GDM1 (cell line): ENCODE measurements around the gene HMGCR.

Source experiments
- DNase-seq: peaks from one replicate; lab custom pipeline; 2025; lab: John Stamatoyannopoulos, UW

The HMGCR gene

DNA sequence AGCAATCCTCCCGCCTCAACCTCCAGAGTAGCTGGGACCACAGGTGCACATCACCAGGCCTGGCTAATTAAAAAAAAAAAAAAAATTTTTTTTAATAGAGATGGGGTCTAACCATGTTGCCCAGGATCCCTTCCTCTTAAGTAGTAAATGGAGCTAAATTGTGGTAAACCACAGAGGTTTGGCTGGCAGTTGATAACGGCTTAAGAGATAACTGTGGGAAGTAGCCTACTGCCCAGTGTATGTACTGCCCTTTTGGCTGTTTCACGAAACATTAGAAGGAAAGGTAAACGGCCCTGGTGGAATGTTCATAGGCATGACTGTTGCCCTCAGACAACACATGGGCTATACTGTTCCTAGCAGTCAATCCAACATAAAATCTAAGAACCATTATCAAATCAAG, 44.4 kb downstream of the HMGCR start:
- no peak for DNase-seq

DNA sequence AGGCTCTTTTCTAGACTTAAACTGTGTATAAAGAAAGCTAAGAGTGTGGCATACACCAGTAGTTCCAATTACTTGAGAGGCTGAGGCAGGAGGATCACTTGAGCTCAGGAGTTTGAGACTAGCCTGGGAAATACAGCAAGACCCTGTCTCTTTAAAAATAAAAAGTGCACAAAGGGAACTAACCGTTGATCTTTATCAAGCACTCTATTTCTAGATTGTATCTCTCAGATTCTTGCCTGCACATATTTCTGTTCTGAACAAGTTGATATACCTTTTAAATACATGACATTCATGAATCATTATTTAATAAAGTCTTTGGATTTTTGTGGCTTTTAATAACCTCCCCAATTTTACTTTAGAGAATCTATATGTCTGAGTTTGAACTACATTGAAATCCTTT, 47.2 kb downstream of the HMGCR start:
- DNase-seq, result no peak

DNA sequence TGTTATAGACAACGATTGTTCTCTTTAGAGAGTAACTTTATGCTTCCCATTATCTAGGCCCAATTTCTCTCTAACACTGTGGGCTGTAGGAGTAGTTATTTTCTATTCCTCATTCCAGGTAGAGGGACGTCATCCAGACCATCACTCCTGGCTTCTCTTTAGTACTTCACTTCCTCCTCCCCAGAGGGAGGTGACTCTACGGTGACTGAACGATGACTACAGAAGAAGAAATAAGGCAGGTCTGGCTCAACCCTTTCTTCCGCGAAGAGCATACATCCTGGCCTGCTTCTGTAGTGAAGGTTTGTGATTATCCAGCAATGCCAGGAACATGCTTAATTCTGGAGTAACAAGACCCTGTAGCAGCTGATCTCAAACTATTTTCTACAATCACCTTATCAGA, 50.8 kb downstream of the HMGCR start:
- DNase-seq, result no peak

DNA sequence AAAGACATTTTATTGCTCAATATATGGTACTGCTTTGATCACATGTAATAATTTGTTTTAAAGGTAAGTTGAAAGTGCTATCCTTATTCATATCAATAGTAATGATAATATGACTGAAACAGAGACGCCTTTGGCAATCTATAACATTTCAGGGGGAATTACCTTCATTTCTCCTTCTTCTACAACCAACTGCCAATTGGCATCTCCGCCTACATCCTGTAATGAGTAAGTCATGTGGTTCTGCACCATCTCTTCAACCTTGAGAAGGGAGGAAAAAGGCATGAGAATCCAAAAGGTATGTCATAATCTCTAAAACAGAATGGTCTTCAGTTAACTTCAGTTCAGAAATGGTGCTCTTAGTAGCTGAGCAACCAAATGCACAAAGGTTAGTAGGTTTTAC, 52.4 kb downstream of the HMGCR start:
- no peak for DNase-seq

DNA sequence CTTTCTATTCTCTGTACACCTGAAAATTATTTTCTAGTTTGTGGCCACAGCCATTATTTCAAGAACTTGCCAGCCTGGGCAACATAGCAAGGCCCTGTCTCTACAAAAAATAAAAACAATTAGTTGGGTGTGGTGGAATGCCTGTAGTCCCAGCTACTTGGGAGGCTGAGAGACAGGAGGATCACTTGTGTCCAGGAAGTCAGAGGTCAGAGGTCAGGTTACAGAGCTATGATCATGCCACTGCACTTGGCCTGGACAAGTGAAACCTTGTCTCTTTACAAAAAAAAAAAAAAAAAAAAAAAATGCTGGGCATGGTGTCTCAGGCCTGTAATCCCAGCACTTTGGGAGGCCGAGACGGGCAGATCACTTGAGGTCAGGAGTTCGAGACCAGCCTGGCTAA, 58.3 kb downstream of the HMGCR start:
- no peak for DNase-seq

DNA sequence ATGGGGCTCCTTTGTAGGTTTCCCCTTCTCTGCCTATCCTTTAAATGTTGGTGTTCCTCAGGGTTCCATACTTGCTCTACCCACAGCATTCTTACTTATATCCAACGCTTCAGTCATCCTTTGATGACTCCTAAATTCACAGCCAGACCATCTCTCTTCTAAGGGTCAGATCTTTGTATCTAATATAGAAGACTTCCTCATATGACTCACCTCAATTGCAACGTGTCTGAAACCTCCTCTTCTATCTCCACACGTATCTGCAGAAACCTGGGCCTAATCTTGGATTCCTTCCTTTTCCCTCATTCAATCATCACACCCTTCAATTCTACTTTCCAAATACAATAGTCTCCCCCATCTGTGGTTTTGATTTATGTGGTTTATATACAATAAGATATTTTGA, 68.3 kb downstream of the HMGCR start:
- no peak for DNase-seq
